ENCODE measurements around the gene ARHGAP6.
A peak's percentile ranks its signal among the peaks of the same experiment; 100 is the strongest.

Gene ARHGAP6

GRCh38 chrX:11665168-11666111 is at the start of gene ARHGAP6:
Gene ARHGAP6 (minus strand): TSS chrX:11665920. CDS start chrX:11664828, 1,092 bp downstream.
- H3K27me3 Mint-ChIP-seq: peaks cover 26% of the 10 kb centered on the region

GRCh38 chrX:11704725-11705495 is 39.2 kb upstream of the ARHGAP6 start:
- Mint-ChIP-seq H3K36me3 (no peaks in the 10 kb centered on the region), H3K4me1 (no peaks in the 10 kb centered on the region), H3K9me3 (no peaks in the 10 kb centered on the region), H3K4me3 (no peak overlapping the region), H3K27ac (no peak overlapping the region), H3K27me3 (no peaks in the 10 kb centered on the region)

More at GRCh38 chrX:11665168-11666111, at the start of gene ARHGAP6:
- no peaks in the 10 kb centered on the region for H3K9me3 Mint-ChIP-seq
- no peaks in the 10 kb centered on the region for H3K36me3 Mint-ChIP-seq
- H3K4me1 Mint-ChIP-seq: peaks cover 11% of the 10 kb centered on the region
- H3K4me3 Mint-ChIP-seq: peak within 1 kb of the TSS; percentile 26
- no peak within 1 kb of the TSS for H3K27ac Mint-ChIP-seq

- H3K27ac Mint-ChIP-seq: no peak overlapping the region
- H3K27me3 Mint-ChIP-seq: no peaks in the 10 kb centered on the region
- H3K36me3 Mint-ChIP-seq: no peaks in the 10 kb centered on the region
- H3K4me1 Mint-ChIP-seq: no peaks in the 10 kb centered on the region
- H3K4me3 Mint-ChIP-seq: no peak overlapping the region
- H3K9me3 Mint-ChIP-seq: no peaks in the 10 kb centered on the region
Observed at GRCh38 chrX:11703855-11704254, 38.1 kb upstream of the ARHGAP6 start.

- Mint-ChIP-seq H3K4me3 (no peak overlapping the region), H3K9me3 (no peaks in the 10 kb centered on the region), H3K36me3 (no peaks in the 10 kb centered on the region), H3K27ac (no peak overlapping the region), H3K4me1 (no peaks in the 10 kb centered on the region), H3K27me3 (no peaks in the 10 kb centered on the region)
Observed at GRCh38 chrX:11702965-11703631, 37.4 kb upstream of the ARHGAP6 start.

GRCh38 chrX:11702420-11702819 is 36.7 kb upstream of the ARHGAP6 start:
- H3K4me1 Mint-ChIP-seq: no peaks in the 10 kb centered on the region
- no peaks in the 10 kb centered on the region for H3K36me3 Mint-ChIP-seq
- no peaks in the 10 kb centered on the region for H3K27me3 Mint-ChIP-seq
- no peak overlapping the region for H3K4me3 Mint-ChIP-seq
- no peak overlapping the region for H3K27ac Mint-ChIP-seq
- no peaks in the 10 kb centered on the region for H3K9me3 Mint-ChIP-seq

- Mint-ChIP-seq H3K36me3 (no peaks in the 10 kb centered on the region), H3K4me1 (no peaks in the 10 kb centered on the region), H3K9me3 (no peaks in the 10 kb centered on the region), H3K4me3 (no peak overlapping the region), H3K27me3 (no peaks in the 10 kb centered on the region), H3K27ac (no peak overlapping the region)
Observed at GRCh38 chrX:11698702-11699101, 33.0 kb upstream of the ARHGAP6 start.

- Mint-ChIP-seq H3K4me3 (no peak overlapping the region), H3K4me1 (no peaks in the 10 kb centered on the region)
Observed at GRCh38 chrX:11688201-11688600, 22.5 kb upstream of the ARHGAP6 start.

GRCh38 chrX:11687157-11687556 is 21.4 kb upstream of the ARHGAP6 start:
- Mint-ChIP-seq H3K4me3 (no peak overlapping the region), H3K4me1 (no peaks in the 10 kb centered on the region), H3K27ac (no peak overlapping the region), H3K36me3 (no peaks in the 10 kb centered on the region), H3K27me3 (peaks cover 1% of the 10 kb centered on the region), H3K9me3 (no peaks in the 10 kb centered on the region)

More at GRCh38 chrX:11688201-11688600, 22.5 kb upstream of the ARHGAP6 start:
- peaks cover 5% of the 10 kb centered on the region for H3K27me3 Mint-ChIP-seq
- no peaks in the 10 kb centered on the region for H3K9me3 Mint-ChIP-seq
- no peak overlapping the region for H3K27ac Mint-ChIP-seq
- no peaks in the 10 kb centered on the region for H3K36me3 Mint-ChIP-seq

- no peak overlapping the region for H3K27ac Mint-ChIP-seq
Observed at GRCh38 chrX:11683057-11683456, 17.3 kb upstream of the ARHGAP6 start.

GRCh38 chrX:11678158-11678557 is 12.4 kb upstream of the ARHGAP6 start:
- H3K4me1 Mint-ChIP-seq: no peaks in the 10 kb centered on the region
- H3K36me3 Mint-ChIP-seq: no peaks in the 10 kb centered on the region
- H3K4me3 Mint-ChIP-seq: no peak overlapping the region
- H3K27me3 Mint-ChIP-seq: peaks cover 5% of the 10 kb centered on the region
- no peaks in the 10 kb centered on the region for H3K9me3 Mint-ChIP-seq
- H3K27ac Mint-ChIP-seq: no peak overlapping the region

More at GRCh38 chrX:11683057-11683456, 17.3 kb upstream of the ARHGAP6 start:
- Mint-ChIP-seq H3K36me3 (no peaks in the 10 kb centered on the region), H3K4me1 (no peaks in the 10 kb centered on the region), H3K27me3 (no peaks in the 10 kb centered on the region), H3K9me3 (no peaks in the 10 kb centered on the region), H3K4me3 (no peak overlapping the region)

- H3K4me1 Mint-ChIP-seq: no peaks in the 10 kb centered on the region
- no peak overlapping the region for H3K27ac Mint-ChIP-seq
- H3K27me3 Mint-ChIP-seq: peaks cover 17% of the 10 kb centered on the region
- no peaks in the 10 kb centered on the region for H3K36me3 Mint-ChIP-seq
- no peaks in the 10 kb centered on the region for H3K9me3 Mint-ChIP-seq
- H3K4me3 Mint-ChIP-seq: no peak overlapping the region
Observed at GRCh38 chrX:11672213-11672612, 6.5 kb upstream of the ARHGAP6 start.

GRCh38 chrX:11670316-11670715 is 4.6 kb upstream of the ARHGAP6 start:
- H3K9me3 Mint-ChIP-seq: no peaks in the 10 kb centered on the region
- H3K27me3 Mint-ChIP-seq: peaks cover 19% of the 10 kb centered on the region
- no peaks in the 10 kb centered on the region for H3K36me3 Mint-ChIP-seq
- peaks cover 7% of the 10 kb centered on the region for H3K4me1 Mint-ChIP-seq
- H3K4me3 Mint-ChIP-seq: no peak overlapping the region
- no peak overlapping the region for H3K27ac Mint-ChIP-seq

- H3K9me3 Mint-ChIP-seq: no peaks in the 10 kb centered on the region
- peaks cover 18% of the 10 kb centered on the region for H3K27me3 Mint-ChIP-seq
- no peak overlapping the region for H3K4me3 Mint-ChIP-seq
- H3K4me1 Mint-ChIP-seq: peaks cover 11% of the 10 kb centered on the region
- H3K36me3 Mint-ChIP-seq: no peaks in the 10 kb centered on the region
- no peak overlapping the region for H3K27ac Mint-ChIP-seq
Observed at GRCh38 chrX:11666952-11667685, 1.4 kb upstream of the ARHGAP6 start.

- peak overlapping the region; percentile 26 for H3K4me3 Mint-ChIP-seq
- H3K4me1 Mint-ChIP-seq: peaks cover 11% of the 10 kb centered on the region
- no peak overlapping the region for H3K27ac Mint-ChIP-seq
- peaks cover 22% of the 10 kb centered on the region for H3K27me3 Mint-ChIP-seq
- no peaks in the 10 kb centered on the region for H3K36me3 Mint-ChIP-seq
- no peaks in the 10 kb centered on the region for H3K9me3 Mint-ChIP-seq
Observed at GRCh38 chrX:11666164-11666563, 444 bp upstream of the ARHGAP6 start.

All from activated naive CD4-positive, alpha-beta T cell treated with anti-CD3 and anti-CD28 coated beads, Interleukin-2, amount 50 U/mL, for 24 hours (primary cell).